Activated CD4-positive, alpha-beta T cell treated with anti-CD3 and anti-CD28 coated beads for 4 hours (primary cell): ENCODE results near the gene MRPL51.
"Not testable (repeated sequence)": the region's sequence is repeated elsewhere in the genome, so short reads cannot be mapped to it uniquely, and the experiment has no call there.

Experiments used
- DNase-seq, 2 donors: peaks; one replicate each; pipeline ENCODE4 v3.0.0-alpha.2; 2020

The MRPL51 gene

DNA sequence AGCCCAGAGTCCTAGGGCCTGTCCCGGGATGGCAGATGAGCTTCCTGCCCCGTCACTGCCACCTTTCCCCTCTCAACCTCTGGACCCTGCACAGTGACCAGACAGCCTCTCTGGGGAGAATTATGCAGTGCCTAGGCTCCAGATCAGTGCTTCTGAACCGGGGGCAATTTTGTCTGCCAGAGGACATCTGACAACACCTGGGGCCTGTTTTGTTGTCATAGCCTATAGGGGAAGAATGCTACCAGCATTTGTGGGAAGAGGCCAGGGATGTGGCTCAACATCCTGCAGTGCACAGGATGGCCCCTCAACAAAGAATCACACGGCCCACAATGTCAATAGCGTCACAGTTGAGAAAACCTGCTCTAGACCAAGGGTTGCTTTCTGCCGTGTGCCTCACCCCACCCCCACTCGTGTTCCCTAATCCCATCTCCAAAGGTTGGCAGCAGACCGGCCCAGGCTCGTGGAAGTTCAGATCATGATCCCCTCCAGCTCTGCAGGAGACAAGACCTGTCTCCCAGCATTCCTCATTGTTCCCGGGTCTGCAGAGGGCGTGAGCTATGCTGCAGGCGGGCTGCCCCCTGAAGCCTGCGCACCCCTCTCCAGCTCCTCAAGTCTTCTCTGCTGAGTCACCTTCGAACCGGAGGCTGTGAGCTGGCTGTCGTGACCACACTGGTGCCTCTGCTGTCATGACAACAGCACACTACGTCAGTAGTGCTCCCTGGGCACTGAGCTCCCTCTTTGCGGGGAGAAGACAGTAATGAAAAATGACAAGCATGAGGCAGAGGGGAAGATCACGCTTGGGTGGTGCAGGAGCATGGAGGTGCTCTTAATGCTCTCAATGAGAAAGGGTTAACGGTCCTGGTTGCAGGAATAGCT, 39.2 kb upstream of the MRPL51 start:
- DNase-seq: peak; percentile 85

DNA sequence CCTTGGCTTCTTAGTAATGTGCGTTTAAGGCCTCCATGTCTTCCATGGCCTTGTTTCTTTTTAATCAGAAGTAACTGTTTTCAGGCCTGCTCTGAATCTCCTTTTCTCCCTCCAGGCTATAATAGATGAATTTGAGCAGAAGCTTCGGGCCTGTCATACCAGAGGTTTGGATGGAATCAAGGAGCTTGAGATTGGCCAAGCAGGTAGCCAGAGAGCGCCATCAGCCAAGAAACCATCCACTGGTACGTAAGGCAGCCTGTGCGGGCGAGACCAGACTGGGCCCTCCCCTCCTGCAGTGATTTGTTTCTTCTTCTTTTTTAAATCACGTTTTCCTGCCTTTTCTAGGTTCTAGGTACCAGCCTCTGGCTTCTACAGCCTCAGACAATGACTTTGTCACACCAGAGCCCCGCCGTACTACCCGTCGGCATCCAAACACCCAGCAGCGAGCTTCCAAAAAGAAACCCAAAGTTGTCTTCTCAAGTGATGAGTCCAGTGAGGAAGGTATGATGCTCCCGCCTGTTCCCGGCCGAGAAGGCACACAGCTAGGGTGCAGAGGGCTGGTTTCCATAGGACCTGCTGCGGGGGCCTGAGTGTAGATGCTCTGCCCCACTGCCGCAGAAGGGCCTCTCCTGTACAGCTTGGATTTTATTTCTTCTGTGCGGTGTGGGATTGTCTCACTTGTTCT, 37.7 kb upstream of the MRPL51 start:
- DNase-seq: no peak

DNA sequence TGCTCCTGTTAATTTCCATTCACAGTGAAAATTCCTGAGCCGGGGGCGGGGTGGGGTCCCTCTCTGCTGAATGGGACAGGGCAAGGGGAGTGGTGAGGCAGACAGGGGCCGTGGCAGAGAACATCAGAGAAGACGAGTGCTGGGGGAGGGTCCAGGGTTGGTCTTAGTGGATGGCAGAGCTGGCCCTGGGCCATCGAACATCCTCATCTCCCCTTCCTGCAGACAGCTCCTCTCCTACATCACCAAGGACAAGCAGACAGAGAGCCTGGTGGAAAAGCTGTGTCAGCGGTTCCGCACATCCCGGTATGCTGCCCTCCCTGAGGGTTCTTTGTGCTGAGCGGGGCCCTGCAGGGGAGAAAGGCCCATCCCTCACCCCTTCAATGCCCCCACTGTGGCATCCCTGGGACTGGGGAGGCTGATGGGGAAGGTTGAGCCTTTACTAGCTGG, 36.3 kb upstream of the MRPL51 start:
- DNase-seq: no peak

DNA sequence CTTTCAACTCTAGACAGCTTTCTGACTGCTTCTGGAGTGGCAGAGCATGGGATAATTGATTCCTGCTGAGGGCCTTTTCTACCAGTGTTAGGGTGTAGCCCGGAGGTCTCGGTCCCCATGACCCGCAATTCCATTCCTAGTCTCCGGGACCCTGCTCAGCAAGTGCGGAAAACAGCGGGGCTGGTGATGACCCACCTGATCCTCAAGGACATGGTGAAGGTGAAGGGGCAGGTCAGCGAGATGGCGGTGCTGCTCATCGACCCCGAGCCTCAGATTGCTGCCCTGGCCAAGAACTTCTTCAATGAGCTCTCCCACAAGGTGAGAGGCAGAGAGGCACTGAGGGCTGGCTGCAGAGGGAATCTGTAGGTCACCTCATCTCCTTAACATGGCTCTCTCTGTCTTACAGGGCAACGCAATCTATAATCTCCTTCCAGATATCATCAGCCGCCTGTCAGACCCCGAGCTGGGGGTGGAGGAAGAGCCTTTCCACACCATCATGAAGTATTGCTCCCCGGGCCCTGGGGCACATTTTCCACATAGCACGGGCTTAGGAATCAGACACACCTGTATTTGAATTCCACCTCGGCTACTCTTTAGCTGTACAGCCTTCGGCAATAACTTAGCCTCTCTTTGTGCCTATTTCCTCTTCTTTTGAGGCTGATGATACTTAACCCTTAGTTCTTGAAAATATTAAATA, 35.6 kb upstream of the MRPL51 start:
- no peak for DNase-seq

DNA sequence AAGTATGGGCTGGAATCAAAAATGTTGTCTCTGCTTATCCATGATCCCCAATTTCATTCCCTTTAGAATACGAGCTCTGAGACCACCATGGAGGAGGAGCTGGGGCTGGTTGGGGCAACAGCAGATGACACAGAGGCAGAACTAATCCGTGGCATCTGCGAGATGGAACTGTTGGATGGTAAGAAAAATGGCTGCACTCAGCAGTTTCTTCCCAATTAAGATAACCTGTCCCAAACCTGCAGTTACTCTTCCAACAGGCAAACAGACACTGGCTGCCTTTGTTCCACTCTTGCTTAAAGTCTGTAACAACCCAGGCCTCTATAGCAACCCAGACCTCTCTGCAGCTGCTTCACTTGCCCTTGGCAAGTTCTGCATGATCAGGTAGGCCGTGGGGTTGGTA, 34.6 kb upstream of the MRPL51 start:
- DNase-seq: no peak

DNA sequence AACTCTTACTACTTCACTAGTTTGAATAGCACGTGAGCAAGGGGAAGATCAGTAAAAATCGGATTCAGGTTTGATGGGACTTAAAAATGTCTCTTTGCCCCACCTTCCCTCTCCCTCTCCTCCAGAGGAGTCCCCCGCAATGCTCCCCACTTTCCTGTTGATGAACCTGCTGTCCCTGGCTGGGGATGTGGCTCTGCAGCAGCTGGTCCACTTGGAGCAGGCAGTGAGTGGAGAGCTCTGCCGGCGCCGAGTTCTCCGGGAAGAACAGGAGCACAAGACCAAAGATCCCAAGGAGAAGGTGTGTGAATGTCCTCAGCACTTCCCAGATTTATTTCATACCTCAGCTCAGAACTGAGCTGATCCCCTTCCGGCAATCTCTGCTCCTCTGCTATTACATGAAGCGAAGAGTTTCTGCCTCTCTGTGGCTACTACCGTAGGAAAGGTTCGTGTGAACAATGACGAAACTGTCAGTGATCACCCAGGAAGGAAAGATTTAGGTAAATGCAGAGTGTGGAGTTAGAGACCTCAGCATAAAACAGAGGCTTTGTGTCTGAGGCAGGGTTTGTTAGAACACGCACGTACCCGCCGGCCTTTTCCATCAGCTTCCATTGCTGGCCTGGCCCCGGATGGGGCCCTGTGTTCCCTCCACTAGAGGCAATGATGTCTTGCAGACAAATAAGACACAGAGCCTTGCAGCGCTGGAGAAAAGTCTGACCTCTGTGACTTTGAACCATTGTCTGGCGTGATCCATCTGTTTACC, 33.9 kb upstream of the MRPL51 start:
- DNase-seq: no peak

DNA sequence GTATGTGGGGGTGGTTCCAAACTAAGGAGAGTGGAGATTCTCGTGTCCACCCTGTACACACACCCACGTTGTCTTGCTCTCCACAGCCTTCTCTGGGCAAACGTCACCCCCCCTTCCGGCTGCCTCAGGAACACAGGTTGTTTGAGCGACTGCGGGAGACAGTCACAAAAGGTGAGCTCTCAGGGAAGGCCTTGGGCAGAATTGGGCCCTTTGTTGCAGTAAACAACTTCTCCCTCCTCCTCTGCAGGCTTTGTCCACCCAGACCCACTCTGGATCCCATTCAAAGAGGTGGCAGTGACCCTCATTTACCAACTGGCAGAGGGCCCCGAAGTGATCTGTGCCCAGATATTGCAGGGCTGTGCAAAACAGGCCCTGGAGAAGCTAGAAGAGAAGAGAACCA, 33.1 kb upstream of the MRPL51 start:
- no peak for DNase-seq

DNA sequence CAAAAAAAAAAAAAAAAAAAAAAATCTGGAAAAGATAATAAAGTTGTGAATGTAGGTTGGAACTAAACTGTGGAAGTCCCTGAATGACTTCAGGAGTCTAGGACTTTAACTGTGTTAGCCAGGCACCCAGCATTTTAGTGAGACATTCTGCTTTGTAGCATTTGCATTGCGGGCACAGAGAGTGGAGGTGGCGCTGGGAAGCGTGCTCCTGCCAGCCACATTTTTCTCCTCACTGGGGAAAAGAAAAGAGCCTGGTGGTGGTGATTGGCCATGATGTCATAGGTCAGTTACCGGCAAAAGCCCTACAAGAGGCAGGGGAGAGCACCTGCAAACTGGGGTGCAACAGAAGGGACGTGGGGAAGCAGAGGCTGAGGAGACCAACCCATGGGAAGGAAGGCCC, 31.6 kb upstream of the MRPL51 start:
- no peak for DNase-seq

DNA sequence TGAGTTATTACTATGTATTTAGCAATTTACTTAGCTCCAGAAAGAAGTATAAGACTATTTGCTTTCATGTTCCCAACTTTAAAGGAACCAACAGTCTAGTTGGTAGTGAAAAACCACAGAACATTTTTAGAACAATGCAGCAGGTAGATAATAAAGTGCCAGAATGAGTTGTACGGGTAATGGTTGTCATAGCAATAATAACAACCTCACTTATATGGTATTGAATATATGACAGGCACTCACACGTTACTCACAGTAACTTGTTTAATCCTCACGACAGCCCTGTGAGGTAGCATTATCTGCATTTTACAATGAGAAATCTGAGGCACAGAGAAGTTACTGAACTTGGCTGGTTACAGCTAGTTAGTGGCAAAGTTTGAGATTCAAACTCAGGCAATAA, 30.6 kb upstream of the MRPL51 start:
- no peak for DNase-seq

DNA sequence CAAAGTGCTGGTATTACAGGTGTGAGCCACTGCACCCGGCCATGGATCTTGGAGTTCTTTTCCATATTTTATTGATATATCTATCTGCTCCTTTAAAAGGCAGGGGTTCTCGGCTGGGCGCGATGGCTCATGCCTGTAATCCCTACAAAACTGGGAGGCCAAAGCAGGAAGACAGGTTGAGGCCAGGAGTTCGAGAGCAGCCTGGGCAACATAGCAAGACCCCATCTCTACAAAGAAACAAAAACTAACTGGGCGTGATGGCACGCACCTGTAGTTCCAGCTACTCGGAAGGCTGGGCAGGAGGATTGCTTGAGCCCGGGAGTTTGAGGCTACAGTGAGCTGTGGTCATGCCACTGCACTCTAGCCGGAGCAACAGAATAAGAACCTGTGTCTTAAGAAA, 29.1 kb upstream of the MRPL51 start:
- DNase-seq: no peak

DNA sequence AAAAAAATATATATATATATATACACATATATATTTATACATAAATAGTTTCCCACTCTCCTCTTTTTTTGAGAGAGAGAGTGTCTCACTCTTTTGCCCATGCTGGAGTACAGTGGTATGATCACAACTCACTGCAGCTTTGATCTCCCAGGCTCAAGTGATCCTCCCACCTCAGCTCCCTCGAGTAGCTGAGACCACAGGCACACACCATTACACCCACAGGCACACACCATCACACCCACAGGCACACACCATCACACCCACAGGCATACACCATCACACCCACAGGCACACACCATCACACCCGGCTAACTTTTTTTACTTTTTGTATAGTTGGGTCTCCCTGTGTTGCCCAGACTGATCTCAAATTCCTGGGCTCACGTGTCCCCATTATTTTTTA, 27.1 kb upstream of the MRPL51 start:
- DNase-seq: no peak

DNA sequence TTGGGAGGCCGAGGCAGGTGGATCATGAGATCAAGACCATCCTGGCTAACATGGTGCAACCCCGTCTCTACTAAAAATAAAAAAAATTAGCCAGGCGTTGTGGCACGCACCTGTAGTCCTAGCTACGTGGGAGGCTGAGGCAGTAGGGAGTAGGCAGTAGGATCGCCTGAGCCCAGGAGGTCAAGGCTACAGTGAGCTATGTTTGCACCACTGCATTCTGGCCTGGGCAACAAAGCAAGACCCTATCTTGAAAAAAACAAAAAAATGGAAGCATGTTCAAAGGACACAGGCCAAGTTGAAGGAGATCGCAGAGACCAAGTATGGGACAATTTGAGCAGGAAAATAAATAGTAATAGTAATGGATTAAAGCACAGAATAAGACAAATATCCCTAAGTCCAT, 15.0 kb upstream of the MRPL51 start:
- DNase-seq: no peak

DNA sequence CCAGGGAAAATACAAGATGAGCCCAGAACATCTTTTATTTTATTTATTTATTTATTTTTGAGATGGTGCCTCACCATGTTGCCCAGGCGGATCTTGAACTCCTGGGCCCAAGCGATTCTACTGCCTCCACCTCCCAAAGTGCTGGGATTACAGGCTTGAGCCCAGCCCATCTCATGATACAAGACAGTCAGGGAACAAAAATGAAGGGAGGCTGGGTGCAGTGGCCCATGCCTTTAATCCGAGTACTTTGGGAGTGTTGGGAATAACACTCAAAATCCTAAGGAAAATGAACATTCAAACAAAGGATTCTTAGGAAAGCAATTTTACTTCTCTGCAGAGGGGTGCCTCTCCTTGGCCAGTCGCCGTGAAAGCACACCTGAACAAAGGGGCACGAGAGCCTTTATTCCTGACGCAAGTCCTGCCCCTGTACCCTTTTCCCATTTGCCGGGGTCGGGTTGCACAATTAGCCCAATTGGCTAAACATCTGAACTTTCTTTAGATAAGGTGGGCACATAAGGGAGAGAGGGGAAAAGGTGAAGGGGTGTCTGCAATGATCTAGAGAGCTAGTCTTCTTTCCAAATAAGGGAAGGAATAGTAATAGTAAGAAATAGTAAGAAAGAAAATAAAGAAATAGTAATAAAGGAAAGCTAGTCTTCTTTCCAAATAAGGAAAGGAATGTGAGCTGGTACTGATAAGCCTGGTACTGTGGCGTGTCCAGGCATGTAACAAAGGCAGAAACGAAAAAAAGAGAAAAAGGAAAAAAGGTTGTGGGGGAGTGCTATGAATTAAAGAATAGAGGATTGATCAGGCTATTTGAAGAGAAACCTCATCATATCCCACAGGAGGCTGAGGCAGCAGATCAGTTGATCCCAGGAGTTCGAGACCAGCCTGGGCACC, 14.3 kb upstream of the MRPL51 start:
- DNase-seq: no peak

DNA sequence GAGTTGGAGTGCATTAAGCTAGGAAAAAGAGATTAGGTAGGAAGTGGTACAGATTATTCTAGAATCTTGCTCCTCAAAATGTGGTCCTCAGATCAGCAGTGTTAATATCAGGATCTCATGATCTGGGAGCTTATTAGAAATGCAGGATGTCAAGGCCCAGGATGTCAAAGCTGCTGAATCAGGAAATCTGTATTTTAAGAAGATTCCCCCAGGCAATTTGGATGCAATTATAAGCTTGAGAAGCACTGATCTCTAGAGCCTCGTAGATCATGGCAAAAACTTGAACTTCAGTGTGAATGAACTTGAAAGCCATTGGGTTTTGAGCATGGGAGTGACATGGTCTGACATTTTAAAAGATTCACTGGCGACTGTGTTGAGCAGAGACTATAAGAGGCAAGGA, 7.4 kb upstream of the MRPL51 start:
- DNase-seq: no peak

DNA sequence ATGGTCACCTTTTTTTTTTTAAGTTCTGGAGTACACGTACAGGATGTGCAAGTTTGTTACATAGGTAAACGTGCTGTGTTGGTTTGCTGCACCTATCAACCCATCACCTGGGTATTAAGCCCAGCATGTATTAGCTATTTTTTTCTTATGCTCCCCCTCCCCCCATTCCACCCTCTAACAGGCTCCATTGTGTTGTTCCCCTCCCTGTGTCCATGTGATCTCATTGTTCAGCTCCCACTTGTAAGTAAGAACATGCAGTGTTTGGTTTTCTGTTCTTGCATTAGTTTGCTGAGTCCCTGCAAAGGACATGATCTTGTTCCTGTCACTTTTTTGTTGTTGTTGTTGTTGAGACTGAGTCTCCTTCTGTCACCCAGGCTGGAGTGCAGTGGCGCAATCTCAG, 4.2 kb upstream of the MRPL51 start:
- not testable (repeated sequence) for DNase-seq

DNA sequence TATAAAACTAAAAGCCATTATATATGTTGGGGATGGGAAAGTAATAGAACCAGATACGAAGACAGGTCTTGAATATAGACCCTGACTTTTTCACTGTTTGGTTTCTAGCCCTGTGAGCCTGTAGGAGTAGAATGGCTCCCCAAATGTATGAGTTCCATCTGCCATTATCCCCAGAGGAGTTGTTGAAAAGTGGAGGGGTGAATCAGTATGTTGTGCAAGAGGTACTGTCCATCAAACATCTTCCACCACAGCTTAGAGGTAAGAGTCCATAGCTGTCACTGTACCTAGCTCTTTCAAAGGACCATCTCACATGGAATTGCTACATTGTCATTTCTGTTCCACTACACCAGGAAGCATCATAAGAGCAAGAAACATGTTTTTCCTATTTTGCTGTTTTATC, 1.9 kb upstream of the MRPL51 start:
- no peak for DNase-seq

DNA sequence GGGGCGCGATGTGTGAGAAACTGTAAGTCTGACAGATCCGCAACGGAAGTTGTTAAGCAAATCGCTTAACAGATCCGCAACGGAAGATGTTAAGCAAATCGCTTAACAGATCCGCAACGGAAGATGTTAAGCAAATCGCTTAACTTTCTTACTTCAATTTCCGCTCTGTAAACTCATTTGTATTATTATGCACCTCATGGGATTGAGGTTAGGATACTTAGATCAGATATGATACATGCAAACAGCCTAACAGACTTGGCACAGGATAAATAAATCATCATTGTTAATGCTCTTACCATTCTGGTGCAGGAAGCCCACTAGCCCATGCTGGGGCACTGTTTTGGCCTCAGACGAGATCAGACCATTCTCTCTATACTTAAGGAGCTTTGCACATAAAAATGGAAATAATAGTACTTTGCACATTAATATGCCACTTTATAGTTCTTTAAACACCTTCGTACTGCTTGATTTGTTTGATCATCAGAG, 1.2 kb upstream of the MRPL51 start:
- DNase-seq: no peak

DNA sequence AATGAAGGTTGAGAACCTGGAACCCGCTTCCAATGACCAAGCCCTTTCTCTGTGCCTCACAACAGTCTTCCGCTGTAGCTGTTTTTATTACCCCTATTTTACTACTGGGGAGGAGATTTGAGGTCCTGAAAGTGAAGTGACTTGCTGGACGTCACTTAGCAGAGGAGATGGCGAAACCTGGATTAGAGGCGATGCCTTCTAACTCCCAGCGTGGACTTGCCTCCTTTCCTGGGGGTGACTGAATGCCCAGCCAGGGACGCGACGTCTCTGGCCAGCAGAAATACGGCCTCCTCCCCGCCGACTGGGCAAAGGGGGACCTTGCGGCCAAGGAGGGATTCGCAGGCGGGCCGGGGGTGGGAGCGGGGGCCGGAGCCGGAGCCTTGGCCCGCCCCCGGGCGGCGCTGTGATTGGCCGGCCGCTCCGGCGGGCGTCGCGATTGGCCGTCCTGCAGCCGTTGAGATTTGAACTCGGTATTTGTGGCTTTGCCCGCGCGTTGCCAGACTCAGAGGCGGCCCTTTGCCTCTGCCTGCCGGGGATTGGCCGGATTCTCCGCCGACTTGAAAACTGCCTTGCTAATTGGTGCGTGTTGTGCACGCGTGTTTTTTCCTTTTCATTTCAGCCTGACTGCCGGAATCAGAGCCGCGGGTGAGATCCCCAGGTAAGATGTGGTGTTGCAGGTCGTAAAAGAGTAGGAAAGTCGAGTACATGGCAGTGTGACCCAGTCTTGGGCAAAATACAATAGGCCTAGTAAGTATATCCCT, 615 bp upstream of the MRPL51 start, which contains the start of gene NCAPD2:
Gene NCAPD2 (plus strand): TSS at position 606 of the 761 bp plus-strand sequence. CDS start 997 bp downstream, outside the sequence.
- peak; percentile 92 to 94 for DNase-seq

DNA sequence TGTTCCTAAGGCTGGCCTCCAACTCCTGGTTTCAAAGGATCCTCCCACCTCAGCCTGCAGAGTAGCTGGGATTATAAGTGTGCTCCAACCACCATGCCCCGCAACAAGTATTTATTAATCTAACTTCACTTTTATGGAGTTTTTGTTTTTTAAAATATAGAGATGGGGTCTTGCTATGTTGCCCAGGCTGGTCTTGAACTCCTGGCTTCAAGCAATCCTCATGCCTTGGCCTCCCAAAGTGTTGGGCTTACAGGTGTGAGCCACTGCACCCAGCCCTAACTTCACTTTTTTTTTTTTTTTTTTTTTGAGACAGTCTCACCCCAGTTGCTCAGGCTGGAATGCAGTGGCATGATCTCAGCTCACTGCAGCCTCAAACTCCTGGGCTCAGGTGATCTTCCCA, 2.4 kb downstream of the MRPL51 start:
- DNase-seq: not testable (repeated sequence)

DNA sequence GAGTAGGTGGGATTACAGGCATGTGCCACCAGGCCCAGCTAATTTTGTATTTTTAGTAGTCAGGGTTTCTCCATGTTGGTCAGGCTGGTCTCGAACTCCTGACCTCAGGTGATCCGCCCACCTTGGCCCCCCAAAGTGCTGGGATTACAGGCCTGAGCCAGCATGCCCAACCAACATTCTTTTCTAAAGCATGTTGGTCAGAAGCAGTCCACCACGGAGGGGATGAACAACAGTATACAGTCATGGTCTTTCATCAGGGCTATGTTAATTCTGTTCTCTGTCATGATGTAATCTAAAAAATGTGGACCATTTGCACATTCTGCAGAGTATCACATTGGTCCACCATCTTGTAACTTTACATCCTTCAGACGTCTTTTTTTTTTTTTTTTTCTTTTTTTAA, 3.6 kb downstream of the MRPL51 start:
- DNase-seq: no peak

DNA sequence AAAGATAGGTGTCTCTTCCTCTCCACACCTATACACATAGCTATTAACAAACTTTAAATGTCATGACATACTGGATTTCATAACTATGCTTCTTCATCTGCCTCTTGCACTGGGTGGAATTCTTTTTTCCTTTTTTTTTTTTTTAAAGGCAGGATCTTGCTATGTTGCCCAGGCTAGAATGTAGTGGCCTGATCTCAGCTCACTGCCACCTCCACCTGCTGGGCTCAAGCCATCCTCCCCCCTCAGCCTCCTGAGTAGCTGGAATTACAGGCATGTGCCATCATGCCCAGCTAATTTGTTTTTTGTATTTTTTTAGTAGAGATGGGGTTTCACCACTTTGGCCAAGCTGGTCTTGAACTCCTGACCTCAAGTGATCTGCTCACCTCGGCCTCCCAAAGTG, 4.8 kb downstream of the MRPL51 start:
- DNase-seq: no peak
